ENCODE results near the gene HARS1.
"Not testable (repeated sequence)": the region's sequence is repeated elsewhere in the genome, so short reads cannot be mapped to it uniquely, and the experiment has no call there.

The HARS1 gene

DNA sequence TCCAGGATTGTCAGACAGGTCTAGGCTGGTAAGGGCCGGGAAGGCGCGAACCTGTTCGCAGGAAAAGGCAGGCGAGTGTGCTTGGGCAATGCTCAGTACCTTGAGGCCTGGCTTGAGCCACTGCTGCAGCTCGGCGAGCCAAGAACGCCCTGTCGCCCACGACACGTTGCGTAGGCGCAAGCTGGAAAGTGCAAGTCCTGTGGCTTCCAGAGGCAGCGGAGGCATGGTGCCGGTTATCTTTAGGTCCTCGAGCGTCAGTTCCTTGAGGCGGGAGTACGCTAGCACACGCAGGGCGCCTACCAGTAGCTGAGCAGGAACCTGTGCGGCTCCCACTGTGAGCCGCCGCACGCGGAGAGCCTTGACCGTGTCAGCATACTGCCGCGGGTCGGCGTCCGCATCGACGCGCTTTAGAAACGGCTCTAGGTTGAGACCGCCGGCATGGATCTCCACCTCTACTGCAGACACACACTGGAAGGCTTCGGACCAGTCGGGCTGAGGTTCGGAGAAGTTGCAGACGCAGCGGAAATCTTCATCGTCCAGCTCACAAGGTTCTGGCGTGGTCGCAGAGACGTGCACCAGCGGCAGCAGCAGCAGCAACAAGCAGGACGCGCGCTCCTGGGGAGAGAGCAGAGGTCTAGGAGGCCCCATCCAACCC is 58.7 kb downstream of the HARS1 start:
- DNase-seq: no peak

DNA sequence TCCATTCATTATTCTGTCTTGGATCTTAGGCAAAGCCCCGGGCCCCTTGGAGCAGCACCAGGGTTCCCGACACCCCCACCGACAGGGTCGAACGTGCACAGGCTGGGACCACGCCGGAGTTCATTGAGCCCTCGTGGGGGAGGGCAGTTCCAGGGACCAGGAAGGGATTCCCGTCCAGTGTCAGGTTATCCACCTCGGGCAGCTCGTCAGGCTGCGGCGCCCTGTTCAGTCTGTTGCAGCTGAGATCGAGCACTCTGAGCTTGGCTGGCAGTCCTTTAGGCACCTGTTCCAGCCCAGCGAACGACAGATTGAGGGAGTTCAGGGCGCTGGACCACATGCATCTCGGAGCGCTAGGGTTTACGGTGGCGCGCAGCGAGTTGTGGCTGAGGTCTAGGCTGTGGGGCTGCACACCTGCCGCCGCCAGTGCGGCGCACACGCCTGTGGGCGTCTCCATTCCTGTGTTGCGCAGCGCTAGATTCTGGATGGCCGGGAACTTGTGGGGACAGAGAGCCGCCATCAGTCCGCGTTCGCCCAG is 59.3 kb downstream of the HARS1 start:
- DNase-seq: no peak

DNA sequence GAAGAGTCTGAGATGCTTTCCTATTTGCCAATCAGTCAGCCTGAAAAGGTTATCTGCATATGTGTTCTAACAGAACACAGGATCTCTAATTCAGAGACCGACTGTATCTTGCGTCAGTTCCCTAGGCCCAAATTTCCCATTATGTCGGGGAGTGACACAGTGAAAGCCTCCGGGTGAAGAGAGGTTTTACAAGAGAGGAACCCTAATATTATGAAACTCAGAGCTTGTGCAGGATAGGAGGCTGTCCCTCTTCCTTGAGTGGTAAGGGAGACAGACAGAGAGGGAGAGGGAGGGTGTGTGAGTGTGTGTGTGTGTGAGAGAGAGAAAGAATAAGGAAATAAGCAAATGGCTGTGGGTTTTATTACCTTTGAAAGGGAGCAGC is 60.1 kb downstream of the HARS1 start:
- DNase-seq: no peak

DNA sequence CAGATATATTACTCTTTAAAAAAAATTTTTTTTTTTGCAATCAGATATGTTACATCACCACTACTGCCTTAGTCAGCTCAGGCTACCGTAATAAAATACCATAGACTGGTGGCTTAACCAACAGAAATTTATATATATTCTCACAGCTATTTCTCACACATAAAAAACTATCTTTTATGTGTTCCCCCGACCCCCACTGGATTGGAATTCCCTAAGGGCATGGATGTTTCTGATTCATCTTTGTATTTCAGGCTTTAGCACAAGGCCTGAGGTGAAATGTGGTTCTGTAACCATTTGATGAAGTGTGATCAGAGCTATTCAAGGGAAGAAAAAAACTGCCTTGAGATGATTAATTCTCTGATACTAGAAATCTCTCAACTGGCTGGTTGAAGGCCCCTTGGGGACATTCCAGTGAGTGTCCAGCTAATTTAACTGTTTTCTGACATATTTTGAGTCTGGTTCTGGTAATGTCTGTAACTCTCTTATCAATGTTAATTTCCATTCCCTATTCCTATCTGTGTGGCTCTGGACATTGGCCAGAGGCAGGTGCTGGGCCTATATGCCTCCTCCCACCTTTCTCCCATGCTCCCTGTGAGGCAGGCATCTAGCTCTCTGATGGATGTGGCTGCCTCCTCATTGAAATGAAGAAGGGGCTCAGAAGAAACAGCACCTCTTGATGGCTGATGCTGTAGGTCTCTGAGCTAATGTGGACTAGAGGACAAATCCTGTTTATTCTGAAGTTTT is 60.7 kb downstream of the HARS1 start:
- no peak for DNase-seq

- no peak for DNase-seq
These were observed 62.5 kb downstream of the HARS1 start for GRCh38 chr5:140628711-140629110.

DNA sequence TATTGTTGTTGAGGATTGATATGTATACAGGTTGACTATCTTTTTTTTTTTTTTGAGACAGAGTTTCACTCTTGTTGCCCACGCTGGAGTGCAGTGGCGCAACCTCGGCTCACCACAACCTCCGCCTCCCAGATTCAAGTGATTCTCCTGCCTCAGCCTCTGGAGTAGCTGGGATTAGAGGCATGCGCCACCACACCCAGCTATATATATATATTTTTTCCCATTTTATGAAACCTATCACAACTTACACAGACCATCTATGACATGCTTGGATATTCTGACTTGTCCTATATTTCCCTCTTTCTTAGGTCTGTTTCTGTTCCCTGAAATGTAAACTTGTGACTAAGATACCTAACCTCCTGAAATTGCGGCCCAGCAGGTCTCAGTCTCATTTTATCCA is 63.2 kb downstream of the HARS1 start:
- no peak for DNase-seq

DNA sequence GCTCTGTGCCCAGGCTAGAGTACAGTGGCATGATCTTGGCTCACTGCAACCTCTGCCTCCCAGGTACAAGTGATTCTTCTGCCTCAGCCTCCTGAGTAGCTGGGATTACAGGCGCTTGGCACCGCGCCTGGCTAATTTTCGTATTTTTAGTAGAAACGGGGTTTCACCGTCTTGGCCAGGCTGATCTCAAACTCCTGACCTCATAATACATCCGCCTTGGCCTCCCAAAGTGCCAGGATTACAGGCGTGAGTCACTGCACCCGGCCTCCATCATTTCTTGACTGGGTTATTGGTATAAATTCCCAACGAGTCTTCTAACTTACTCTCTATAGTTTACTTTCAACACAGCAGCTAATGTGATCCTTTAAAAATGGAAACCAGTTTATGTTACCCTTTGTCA is 66.3 kb downstream of the HARS1 start:
- DNase-seq: not testable (repeated sequence)
